ENCODE results near the gene SF1.

DNA sequence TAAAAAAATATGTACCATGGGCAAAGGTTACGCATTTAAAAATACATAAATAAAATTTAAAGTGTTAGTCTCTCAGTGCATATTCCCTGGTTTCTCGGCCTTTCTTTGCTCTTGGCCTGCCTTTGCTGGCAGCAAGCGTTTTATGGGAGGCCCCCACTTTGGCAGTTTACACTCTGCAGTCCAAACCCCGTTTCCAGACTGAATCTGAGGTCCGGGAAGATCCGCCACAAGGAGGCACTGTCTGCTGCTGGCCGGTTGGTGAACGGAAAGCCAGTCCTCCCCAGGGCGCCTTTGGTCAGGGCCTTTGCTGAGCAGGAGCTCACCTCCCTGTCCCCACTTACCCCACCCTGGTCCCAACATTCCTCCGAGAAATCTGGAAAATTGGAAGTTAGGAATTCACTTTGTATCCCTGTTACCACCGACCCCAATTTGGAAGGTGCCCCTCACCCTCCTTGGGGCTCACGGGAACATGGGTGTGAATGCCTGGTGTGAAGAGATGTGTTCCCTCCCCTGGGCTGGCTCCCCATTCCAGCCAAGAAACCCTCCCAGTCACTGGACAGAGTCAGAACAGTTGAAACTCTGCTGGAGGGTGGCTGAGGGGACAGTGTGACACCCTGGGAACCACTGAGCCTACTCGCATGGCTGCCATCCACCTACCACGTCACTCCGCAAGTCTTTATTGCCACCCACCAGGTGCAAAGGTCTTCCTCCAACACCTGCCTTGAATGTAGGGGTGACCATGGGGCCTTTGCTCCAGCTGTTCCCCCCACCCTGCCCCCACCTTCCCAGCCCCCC lies 9.4 kb upstream of the SF1 start:
- TF ChIP-seq, protein P1, sequence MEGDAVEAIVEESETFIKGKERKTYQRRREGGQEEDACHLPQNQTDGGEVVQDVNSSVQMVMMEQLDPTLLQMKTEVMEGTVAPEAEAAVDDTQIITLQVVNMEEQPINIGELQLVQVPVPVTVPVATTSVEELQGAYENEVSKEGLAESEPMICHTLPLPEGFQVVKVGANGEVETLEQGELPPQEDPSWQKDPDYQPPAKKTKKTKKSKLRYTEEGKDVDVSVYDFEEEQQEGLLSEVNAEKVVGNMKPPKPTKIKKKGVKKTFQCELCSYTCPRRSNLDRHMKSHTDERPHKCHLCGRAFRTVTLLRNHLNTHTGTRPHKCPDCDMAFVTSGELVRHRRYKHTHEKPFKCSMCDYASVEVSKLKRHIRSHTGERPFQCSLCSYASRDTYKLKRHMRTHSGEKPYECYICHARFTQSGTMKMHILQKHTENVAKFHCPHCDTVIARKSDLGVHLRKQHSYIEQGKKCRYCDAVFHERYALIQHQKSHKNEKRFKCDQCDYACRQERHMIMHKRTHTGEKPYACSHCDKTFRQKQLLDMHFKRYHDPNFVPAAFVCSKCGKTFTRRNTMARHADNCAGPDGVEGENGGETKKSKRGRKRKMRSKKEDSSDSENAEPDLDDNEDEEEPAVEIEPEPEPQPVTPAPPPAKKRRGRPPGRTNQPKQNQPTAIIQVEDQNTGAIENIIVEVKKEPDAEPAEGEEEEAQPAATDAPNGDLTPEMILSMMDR (conservative IDR thresholded peaks at IDR 0.05; ENCODE audit: low read length): peak; percentile 98
- no peak for TF ChIP-seq EZH2phosphoT487 (IDR thresholded peaks at IDR 0.05; ENCODE audit: borderline replicate concordance, low read depth, low read length)
